Muscle layer of colon (tissue), 2 donors: ENCODE results near the gene CREBBP.
"Not testable (repeated sequence)": the region's sequence is repeated elsewhere in the genome, so short reads cannot be mapped to it uniquely, and the experiment has no call there.

ENCODE experiments used
- H3K27ac ChIP-seq: one replicate; pipeline ENCODE4 v1.7.0; 2013; ENCODE audit warnings: low read depth, mild to moderate bottlenecking, low read length, moderate library complexity
- H3K27me3 ChIP-seq, 2 donors: one replicate each; pipeline ENCODE4 v1.7.0; 2013; ENCODE audit warnings: low read length in 2 of 2, mild to moderate bottlenecking in 2 of 2; ENCODE audit not compliant: insufficient read depth in 2 of 2, control insufficient read depth in 1 of 2
- H3K36me3 ChIP-seq: one replicate; pipeline ENCODE4 v1.7.0; 2013; ENCODE audit warnings: mild to moderate bottlenecking, low read length; ENCODE audit not compliant: insufficient read depth
- H3K4me1 ChIP-seq: one replicate; pipeline ENCODE4 v1.7.0; 2013; ENCODE audit warnings: mild to moderate bottlenecking, low read length; ENCODE audit not compliant: insufficient read depth
- H3K4me3 ChIP-seq, 2 donors: one replicate each; pipeline ENCODE4 v1.7.0; 2013; ENCODE audit warnings: low read length in 2 of 2, low read depth in 1 of 2, mild to moderate bottlenecking in 1 of 2, moderate library complexity in 1 of 2
- H3K9ac ChIP-seq: one replicate; pipeline ENCODE4 v1.7.0; 2013; ENCODE audit warnings: low read length
- H3K9me3 ChIP-seq: one replicate; pipeline ENCODE4 v1.7.0; 2013; ENCODE audit warnings: mild to moderate bottlenecking, low read length
- donor health status: abdominal sarcoma.
- donor health status: Adenocarcinoma of cecum.

CREBBP gene

GRCh38 chr16:3726021-3726687, 154.4 kb downstream of the CREBBP start:
- H3K36me3 ChIP-seq: peaks cover 32% of the 10 kb centered on the region

DNA sequence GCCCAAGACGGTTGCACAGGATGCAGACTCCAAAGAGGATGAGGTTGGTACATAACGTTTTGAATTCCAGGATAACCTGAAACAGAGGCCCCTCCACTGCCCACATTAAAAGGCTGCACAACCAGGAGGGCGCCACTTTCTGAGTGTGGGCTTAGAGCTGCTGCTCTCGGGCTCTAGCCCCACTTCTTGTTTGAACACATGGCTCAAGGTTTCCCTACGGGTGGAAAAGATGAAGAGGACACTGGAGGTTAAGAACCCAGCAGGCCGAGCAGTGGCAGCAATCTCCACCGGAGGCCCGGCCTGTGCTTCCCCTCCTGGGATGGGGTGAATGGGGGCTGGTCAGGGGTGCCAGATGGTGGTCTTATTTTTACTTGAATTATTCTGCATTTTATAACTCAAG, 155.2 kb downstream of the CREBBP start:
- H3K27me3 ChIP-seq: no peaks in the 10 kb centered on the region
- H3K9me3 ChIP-seq: no peaks in the 10 kb centered on the region
- no peak overlapping the region for H3K9ac ChIP-seq
- no peaks in the 10 kb centered on the region for H3K4me1 ChIP-seq
- no peak overlapping the region for H3K27ac ChIP-seq
- H3K4me3 ChIP-seq: no peak overlapping the region
- H3K36me3 ChIP-seq: peaks cover 23% of the 10 kb centered on the region

More at GRCh38 chr16:3726021-3726687, 154.4 kb downstream of the CREBBP start:
- no peak overlapping the region for H3K4me3 ChIP-seq
- no peaks in the 10 kb centered on the region for H3K27me3 ChIP-seq
- no peak overlapping the region for H3K9ac ChIP-seq
- H3K9me3 ChIP-seq: no peaks in the 10 kb centered on the region
- no peak overlapping the region for H3K27ac ChIP-seq
- H3K4me1 ChIP-seq: no peaks in the 10 kb centered on the region

- Histone ChIP-seq H3K36me3 (peaks cover 1% of the 10 kb centered on the region), H3K9ac (no peak overlapping the region), H3K4me3 (no peak overlapping the region), H3K9me3 (no peaks in the 10 kb centered on the region), H3K27ac (no peak overlapping the region), H3K4me1 (no peaks in the 10 kb centered on the region), H3K27me3 (no peaks in the 10 kb centered on the region)
Observed at GRCh38 chr16:3722508-3722907, 158.0 kb downstream of the CREBBP start.

GRCh38 chr16:3720418-3720817, 160.1 kb downstream of the CREBBP start:
- Histone ChIP-seq H3K9ac (no peak overlapping the region), H3K4me3 (no peak overlapping the region), H3K36me3 (no peaks in the 10 kb centered on the region), H3K4me1 (peaks cover 7% of the 10 kb centered on the region), H3K27ac (no peak overlapping the region), H3K9me3 (no peaks in the 10 kb centered on the region), H3K27me3 (no peaks in the 10 kb centered on the region)

DNA sequence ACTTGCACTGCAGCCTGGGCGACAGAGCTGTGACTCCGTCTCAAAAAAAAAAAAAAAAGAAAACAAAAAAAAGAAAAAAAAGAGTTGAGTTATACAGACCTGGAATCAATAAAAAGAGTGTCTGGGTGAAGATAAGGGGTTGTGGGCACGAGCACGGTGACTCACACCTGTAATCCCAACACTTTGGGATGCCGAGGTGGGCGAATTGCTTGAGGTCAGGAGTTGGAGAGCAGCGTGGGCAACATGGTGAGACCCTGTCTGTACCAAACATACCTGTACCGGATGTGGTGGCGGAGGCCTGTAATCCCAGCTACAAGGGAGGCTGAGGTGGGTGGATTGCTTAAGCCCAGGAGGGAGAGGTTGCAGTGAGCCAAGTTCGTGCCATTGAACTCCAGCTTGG, 161.9 kb downstream of the CREBBP start:
- Histone ChIP-seq H3K9ac (no peak overlapping the region), H3K4me3 (no peak overlapping the region), H3K27me3 (no peaks in the 10 kb centered on the region), H3K36me3 (no peaks in the 10 kb centered on the region), H3K4me1 (peaks cover 7% of the 10 kb centered on the region), H3K9me3 (no peaks in the 10 kb centered on the region), H3K27ac (no peak overlapping the region)

DNA sequence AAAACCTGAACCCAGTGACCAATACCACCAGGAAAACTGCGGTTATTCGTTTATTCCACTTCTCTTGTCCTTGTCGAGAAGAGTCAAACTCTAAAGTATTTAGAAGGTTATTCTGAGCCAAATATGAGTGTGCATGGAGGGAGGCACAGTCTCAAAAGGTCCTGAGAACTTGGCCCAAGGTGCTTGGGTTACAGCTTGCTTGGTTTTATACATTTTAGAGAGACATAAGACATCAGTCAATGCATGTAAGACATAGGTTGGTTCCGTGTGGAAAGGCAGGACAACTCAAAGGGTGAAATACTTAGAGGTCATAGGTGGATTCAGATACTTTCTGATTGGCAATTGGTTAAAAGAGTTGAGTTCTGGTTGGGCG, 162.5 kb downstream of the CREBBP start:
- Histone ChIP-seq H3K4me3 (peak overlapping the region; percentile 39 to 54), H3K9ac (peak overlapping the region; percentile 11), H3K4me1 (peaks cover 7% of the 10 kb centered on the region), H3K9me3 (no peaks in the 10 kb centered on the region), H3K36me3 (no peaks in the 10 kb centered on the region), H3K27ac (peak overlapping the region; percentile 94), H3K27me3 (no peaks in the 10 kb centered on the region)

- peaks cover 7% of the 10 kb centered on the region for H3K4me1 ChIP-seq
- H3K27me3 ChIP-seq: no peaks in the 10 kb centered on the region
- H3K9ac ChIP-seq: peak within 1 kb of the TSS; percentile 27
- H3K4me3 ChIP-seq: peak within 1 kb of the TSS; percentile 39 to 54
- H3K36me3 ChIP-seq: no peaks in the 10 kb centered on the region
- peak within 1 kb of the TSS; percentile 94 for H3K27ac ChIP-seq
- no peaks in the 10 kb centered on the region for H3K9me3 ChIP-seq
Observed at GRCh38 chr16:3717235-3718018, 163.1 kb downstream of the CREBBP start, which contains the start of gene TRAP1. Gene TRAP1, minus strand, starts transcription at chr16:3717524. Its CDS starts 16 bp downstream, at chr16:3717508.

DNA sequence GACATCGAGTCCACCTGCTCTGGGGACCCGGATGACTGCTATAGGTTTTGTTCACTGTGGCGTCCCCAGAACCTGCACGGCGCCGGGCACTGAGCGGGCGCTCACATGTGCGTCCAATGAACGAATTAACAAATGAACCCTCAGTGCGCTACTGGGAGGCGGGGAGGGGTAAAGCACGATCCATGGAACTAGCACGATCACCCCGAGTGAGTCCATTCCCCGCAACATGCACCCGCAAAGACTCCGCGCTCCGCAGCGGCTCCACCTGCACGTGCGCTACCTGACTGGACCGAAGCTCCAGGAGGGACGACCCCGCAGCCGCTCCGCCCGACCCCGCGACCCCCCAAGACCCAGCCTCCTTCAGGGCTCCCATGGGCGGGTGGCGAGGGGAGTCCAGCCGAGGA, 163.7 kb downstream of the CREBBP start:
- H3K27ac ChIP-seq: peak overlapping the region; percentile 60
- peak overlapping the region; percentile 39 to 54 for H3K4me3 ChIP-seq
- H3K9me3 ChIP-seq: no peaks in the 10 kb centered on the region
- no peaks in the 10 kb centered on the region for H3K36me3 ChIP-seq
- H3K27me3 ChIP-seq: no peaks in the 10 kb centered on the region
- H3K9ac ChIP-seq: peak overlapping the region; percentile 27
- peaks cover 7% of the 10 kb centered on the region for H3K4me1 ChIP-seq

DNA sequence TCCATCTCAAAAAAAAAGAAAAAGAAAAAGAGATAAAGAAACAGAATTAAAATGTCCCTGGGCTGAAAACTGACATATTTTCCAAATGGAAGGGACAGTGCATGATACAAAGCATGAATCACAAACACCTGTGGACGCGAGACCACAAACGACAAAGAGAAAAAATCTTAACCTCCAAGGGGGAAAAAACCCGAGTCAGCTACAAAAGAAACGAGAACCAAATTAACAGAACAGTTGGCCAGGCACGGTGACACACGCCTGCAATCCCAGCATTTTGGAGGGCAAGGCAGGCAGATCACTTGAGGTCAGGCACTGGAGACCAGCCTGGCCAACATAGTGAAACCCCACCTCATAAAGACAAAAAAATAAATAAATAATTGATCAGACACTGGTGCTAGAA, 165.1 kb downstream of the CREBBP start:
- Histone ChIP-seq H3K4me3 (no peak overlapping the region), H3K4me1 (peaks cover 7% of the 10 kb centered on the region), H3K9me3 (no peaks in the 10 kb centered on the region), H3K27ac (no peak overlapping the region), H3K36me3 (no peaks in the 10 kb centered on the region), H3K9ac (no peak overlapping the region), H3K27me3 (no peaks in the 10 kb centered on the region)

DNA sequence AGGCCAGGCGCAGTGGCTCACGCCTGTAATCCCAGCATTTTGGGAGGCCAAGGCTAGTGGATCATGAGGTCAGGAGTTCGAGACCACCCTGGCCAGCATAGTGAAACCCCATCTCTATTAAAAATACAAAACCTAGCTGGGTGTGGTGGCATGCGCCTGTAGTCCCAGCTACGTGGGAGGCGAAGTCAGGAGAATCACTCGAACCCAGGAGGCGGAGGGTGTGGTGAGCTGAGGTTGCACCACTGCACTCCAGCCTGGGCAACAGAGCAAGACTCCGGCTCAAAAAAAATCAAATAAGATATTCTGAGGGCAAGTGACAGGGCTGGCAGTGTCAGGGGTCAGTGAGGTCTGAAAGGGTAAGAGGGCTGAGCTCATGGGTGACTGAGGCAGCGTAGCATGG, 166.1 kb downstream of the CREBBP start:
- H3K9me3 ChIP-seq, H3K4me1 ChIP-seq, H3K36me3 ChIP-seq, H3K4me3 ChIP-seq, H3K27me3 ChIP-seq, H3K27ac ChIP-seq, H3K9ac ChIP-seq: not testable (repeated sequence)

DNA sequence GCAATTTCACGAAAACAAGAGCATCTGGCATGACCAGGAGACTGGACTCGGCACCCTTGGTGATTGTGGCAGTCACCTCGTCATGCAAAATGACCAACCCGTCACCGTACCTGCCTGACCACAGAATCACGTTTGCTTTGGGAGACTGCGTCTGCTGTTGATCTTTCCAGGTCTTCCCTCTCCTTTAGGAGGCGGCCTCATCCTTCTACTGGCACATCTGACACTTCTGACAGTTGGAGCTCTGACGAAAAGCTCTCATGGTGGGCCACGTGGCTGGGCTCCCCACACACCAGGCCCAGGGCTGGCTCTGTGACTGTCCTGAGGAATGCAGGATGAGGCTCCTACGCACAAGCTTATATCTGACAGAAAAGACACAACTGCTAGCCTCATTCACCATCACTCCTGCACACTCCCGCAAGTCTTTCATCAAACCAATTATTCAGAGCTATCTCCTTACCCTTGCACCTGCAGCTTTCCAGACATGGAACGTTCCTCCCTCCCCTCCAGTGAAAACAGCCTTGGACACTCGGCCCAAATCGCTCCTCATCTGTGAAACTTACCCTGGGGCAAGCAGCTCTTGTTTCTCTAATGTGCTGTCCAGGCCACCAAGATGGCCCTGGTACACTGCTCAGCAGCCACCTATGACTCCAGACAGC, 166.8 kb downstream of the CREBBP start:
- Histone ChIP-seq H3K4me1 (peaks cover 7% of the 10 kb centered on the region), H3K9ac (no peak overlapping the region), H3K36me3 (no peaks in the 10 kb centered on the region), H3K27ac (no peak overlapping the region), H3K9me3 (no peaks in the 10 kb centered on the region), H3K4me3 (no peak overlapping the region), H3K27me3 (no peaks in the 10 kb centered on the region)
